ENCODE measurements around the gene CITED1.
"Not testable (repeated sequence)": the region's sequence is repeated elsewhere in the genome, so short reads cannot be mapped to it uniquely, and the experiment has no call there.

CITED1 gene

GRCh38 chrX:72305286-72306084, at the start of gene CITED1:
Gene CITED1, minus strand, starts transcription at chrX:72305914. Its CDS starts 3,045 bp downstream, at chrX:72302869.
- no peak for DNase-seq (ENCODE audit: low spot score)

GRCh38 chrX:72352786-72353185, 47.1 kb upstream of the CITED1 start:
- no peak for DNase-seq (ENCODE audit: low spot score)

DNA sequence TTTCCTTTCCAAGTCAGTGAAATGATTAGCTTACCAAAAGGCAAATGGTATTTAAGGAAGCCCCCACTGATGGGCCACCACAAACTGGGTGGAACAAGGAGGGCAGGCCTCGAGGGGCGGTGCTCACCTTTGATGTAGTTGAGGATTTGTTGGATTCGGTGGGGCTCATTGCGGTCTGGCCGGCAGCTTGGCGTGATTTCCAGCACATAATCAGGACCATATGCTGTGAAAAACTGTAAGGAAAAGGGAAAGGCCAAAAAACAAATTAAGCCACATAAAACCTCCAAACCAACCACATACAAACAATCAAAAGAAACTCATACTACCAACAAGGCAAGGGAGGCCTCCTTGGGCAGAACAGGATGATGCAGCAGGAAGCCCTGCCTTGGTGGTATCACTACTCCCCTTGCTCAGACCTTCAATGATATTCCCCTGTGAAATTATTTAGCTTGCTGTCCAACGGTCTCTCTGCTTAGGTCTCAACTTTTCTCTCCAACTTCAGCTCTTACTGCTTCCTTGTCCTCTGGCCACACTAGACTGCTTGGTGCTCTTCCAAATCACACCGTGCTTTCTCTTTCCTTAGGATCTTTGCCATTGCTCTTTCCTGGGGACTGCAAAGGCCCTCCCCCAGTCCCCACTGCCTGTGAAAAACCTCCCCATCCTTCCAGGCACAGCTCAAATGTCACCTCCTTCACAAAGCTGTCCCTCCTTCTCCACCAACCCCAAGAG, 46.1 kb upstream of the CITED1 start:
- DNase-seq (ENCODE audit: low spot score), result no peak

GRCh38 chrX:72349190-72349589, 43.5 kb upstream of the CITED1 start:
- DNase-seq (ENCODE audit: low spot score), result no peak

DNA sequence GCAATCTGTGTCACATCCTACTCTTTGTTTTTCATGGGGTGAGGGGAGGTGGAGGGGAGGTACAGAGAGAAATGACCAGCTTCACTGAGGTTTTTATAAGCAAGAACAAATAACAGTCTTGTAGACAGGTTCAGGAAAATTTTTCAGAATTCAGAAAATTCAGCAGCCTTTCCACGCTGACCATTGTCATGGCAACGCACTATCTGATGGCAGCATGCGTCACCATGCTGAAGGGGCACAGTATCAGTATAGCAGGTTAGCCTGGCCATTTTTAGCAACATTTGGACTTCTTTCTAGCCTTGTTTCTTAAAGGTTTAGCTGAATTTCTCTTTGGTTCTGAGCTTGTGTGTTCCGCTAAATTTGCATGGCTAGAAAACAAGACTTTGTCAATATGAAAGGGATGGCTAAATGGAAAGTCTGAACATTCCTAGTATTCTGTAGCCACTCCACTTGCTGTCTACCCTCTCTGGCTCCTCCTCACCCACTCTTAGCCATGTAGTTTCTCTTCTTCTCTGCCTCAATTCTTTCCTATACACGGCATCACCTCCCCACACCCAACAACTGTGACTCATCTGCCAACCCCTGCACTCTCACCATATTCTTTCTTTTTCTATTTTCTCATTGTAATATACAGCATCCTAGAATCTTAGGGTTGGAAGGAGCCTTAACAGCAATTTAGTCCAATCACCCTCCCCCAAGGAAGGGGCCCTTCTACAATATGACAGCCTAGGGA, 42.7 kb upstream of the CITED1 start:
- DNase-seq (ENCODE audit: low spot score), result no peak

DNA sequence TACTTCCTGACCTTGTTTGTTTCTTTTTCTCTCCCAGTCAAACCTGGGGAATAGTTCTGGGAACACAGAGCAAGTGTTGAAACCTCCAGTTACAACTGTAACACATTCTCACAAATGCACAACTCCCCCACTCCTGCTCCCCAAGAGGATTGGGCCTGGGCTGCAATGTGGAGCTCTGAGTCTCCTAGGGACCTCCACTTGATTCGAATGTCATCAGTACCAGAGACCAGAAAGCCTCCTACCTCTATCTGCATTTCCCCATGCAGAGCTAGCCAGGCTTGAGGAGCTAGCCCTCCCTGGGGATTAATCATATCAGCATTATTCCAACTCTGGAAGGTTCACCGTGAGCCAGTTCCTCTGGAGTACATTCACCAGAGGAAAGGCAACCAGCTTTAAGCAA, 41.7 kb upstream of the CITED1 start:
- no peak for DNase-seq (ENCODE audit: low spot score)

DNA sequence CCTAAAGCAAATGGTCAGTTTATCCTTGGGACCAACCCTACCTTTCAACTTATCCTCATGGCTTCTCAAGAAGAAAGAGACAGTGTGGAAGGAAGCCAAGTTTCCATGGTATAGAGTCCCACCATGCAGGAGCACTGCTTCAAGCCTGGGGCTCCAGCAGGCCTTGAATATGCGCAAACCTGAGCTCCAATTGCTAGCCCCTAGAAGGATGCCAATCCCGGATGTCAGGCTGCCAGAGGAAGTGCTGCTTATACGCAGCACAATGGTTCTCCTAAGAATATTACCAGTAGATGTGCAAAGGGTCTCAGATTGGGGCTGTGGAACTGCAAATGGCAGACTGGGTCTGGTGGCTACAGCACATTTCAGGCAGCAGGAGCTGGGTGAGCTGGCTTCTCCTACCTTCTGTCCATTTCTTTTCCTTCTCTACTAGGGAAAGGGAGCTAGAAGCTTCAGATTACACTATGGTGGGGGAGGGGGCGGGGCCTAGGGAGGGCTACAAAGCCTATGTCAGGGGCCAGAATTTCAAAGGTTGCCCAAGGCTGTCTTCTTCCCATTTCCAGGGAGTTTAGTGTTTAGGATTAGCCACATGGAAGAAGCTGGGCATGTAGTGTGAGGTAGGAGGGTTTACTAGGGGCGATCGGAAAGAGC, 40.7 kb upstream of the CITED1 start:
- no peak for DNase-seq (ENCODE audit: low spot score)

- DNase-seq (ENCODE audit: low spot score), result no peak
Measured at GRCh38 chrX:72340626-72341025, 34.9 kb upstream of the CITED1 start.

GRCh38 chrX:72340041-72340440, 34.3 kb upstream of the CITED1 start:
- DNase-seq (ENCODE audit: low spot score), result no peak

- no peak for DNase-seq (ENCODE audit: low spot score)
Measured at GRCh38 chrX:72330131-72330530, 24.4 kb upstream of the CITED1 start.

DNA sequence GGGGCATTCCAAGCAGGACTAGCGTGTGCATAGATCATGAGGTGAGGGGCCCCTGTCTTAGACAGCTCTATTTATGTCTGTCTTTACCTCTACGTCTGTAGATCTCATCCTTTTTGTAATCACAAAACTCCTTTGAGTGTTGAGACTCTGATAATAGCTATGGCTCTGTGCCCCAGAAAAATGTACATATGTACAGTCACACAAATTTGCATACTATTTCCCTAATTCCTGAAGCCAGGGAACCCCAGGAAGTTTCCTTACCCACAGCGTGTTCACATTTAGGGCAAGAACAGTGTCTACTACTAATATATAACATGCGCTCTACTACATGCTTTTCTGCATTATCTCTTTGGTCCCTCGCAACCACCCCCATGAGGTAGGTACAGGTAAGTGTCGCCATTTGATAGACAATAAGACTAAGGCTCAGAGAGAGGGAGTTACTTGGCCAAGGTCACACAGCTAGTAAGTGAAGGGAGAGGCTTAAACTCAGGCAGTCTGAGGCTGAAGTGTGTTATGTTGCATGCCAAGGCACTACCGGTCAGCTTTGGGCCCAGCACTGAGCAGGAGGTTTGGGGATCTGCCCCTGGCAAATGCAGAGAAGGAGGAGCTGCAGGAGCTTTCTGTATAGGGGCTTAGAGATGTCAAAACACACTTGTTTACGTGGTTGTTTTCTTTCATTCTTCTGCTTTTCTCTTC, 21.0 kb upstream of the CITED1 start:
- no peak for DNase-seq (ENCODE audit: low spot score)

DNA sequence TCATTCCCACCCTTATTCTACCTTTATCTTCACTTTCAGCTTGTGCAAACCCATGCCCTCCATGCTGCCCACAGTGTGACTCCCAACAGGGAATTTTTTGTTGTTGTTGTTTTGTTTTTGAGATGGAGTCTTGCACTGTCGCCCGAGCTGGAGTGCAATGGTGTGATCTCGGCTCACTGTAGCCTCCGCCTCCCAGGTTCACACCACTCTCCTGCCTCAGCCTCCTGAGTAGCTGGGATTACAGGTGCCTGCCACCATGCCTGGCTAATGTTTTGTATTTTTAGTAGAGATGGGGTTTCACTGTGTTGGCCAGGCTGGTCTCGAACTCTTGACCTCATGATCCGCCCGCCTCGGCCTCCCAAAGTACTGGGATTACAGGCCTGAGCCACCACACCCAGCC, 13.9 kb upstream of the CITED1 start:
- not testable (repeated sequence) for DNase-seq (ENCODE audit: low spot score)

DNA sequence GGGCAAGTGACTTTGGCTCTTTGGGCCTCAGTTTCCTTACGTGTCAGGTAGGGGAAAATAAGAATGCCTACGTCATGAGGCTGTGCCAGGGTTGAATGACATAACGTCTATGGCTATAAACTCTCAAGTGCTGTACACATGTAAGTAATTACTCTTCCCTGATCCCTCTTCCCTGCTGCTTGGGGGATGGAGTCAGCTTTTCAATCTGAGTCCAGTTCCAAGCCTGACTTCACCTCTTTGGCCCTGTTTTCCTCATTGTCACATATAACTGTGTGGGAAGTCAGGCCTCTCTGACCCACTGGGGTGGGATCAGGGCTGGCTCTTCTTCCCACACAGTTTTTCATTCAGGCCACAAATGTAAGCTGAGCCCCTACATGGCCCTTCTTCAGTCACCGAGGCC, 11.4 kb upstream of the CITED1 start:
- DNase-seq (ENCODE audit: low spot score), result no peak

DNA sequence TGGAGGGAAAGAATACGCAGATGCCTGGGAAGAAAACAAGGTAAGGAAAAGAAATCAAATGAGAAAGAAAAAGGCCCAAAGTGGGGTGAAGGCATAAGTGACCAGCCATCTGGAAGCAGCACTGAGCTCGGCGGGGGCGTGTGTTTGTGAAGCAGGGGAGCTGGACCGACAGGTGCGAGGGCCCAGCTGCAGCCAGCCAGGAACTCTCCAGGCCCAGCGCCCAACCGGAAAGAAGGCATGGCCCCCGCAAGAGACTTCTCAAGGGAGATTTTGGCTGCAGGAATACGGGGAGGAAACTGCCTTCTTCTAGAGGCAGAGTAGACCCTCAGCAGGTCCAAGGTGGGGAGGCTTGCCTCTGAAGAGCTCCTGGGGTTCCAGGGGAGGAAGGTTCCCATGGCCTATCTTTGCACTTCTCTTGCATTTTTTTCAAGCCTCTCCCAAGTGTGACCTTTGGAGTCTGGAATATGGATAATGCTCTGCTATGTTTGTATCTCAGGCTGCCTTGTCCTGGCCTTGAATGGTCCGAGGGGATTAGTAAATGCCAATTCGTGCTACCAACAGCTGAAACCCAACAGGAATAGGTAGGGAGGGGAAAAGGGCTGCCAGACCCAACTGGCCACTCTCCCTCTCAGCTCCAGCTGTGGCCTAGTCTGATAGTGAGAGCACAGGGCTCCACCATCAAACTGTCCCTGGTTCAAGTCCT, 10.8 kb upstream of the CITED1 start:
- no peak for DNase-seq (ENCODE audit: low spot score)

GRCh38 chrX:72314881-72315280, 9.2 kb upstream of the CITED1 start:
- DNase-seq (ENCODE audit: low spot score), result no peak

- no peak for DNase-seq (ENCODE audit: low spot score)
Measured at GRCh38 chrX:72313707-72314641, 8.3 kb upstream of the CITED1 start.

- DNase-seq (ENCODE audit: low spot score), result no peak
Measured at GRCh38 chrX:72312311-72312940, 6.7 kb upstream of the CITED1 start.

GRCh38 chrX:72309297-72310071, 3.8 kb upstream of the CITED1 start:
- DNase-seq (ENCODE audit: low spot score), result no peak

Data from hematopoietic multipotent progenitor cell treated with erythropoietin and hydrocortisone succinate and interleukin-3 and kit ligand, for 17 days (in vitro differentiated cells).